ENCODE data around the gene RELT.
"Not testable (repeated sequence)": the region's sequence is repeated elsewhere in the genome, so short reads cannot be mapped to it uniquely, and the experiment has no call there.

The RELT gene

DNA sequence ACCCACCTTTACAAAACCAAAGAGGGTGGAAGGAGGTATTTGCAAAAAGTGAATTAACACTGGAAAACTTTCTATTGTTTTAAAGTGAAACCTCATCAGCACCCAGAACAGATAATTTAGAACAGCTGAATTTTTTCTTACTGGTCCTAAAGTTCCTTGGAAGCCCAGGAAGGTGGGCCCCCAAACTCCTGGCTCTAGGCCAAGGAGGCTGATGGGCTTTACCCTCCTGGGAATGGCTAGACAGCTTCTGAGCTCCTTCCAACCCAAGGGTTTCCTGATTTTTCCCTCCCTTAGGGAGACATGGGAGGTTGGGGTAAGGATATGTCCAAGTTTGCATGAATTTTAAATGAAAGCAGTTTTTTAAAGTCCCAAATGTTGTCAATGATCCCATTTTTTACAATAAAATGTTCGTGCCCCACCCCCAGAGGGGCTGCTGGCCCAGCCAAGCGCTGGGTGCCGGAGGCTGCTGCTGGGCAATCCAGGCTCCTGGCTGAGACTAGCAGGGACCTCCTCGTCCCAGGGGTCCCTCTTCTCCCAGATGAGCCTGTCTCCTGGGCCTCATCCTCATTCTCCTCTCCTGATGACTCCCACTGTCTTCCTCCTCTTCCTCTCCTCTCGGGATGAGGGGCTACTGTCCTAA lies 28.4 kb downstream of the RELT start:
- no peak for DNase-seq (ENCODE audit: low spot score)

DNA sequence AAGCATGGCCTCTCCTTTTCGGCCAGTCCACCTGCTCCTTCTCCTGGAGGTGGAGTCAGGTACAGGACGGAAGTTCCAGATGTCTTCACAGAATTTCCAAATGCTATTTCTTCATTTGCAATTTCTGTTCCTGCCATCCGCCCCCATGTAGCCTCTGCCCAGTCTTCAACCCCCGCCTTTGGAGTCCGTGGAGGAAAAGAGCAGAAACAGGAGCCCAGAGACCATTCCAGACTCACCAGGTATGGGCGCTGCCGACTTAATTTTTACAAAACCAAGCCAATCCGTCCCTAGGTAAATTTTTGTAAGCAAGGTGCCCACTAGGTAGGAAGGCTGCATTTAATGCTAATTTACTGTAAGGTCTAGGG lies 28.9 kb downstream of the RELT start:
- no peak for DNase-seq (ENCODE audit: low spot score)

DNA sequence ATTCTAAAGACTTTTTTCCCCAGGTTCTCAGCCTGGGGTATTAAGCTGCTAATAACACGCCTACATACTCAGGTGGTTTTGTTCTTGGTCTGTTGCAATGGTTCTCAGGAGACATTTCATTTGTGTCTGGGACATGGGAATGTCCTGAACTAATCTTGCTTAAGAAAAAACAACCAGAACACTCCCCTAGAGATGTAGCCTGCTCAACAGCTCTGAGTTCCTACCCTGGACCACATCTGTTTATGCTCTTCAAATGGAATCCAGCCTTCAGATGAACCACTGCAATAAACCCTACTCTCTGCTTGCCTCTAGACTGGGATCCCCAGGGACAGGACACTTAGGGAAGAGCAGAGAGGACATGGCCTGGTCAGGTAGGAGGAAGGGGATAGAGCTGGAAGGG lies 29.9 kb downstream of the RELT start:
- DNase-seq (ENCODE audit: low spot score), result no peak

- DNase-seq (ENCODE audit: low spot score), result no peak
Observed at GRCh38 chr11:73406619-73407018, 30.4 kb downstream of the RELT start.

GRCh38 chr11:73409431-73409830 lies 33.2 kb downstream of the RELT start:
- no peak for DNase-seq (ENCODE audit: low spot score)

DNA sequence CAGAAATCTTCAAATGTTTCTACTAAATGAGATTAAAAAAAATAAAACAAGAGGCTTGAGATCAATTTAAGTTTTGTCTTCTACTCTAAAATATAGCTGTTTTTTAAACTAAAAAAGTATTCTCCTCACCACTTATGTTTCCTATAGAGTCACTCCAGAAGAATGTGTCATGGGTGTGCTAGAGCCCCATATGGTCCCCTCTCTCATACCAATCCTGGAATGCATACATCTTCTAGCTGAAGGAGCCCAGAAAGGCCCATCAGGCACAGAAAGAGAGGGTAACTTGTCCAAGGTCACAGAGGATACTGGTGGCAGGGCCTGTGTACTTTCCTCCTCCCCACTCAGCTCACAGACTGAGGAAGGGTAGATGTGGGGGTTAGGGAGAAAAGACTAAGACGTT lies 34.4 kb downstream of the RELT start:
- no peak for DNase-seq (ENCODE audit: low spot score)

GRCh38 chr11:73411031-73411430 lies 34.8 kb downstream of the RELT start:
- DNase-seq (ENCODE audit: low spot score), result no peak

DNA sequence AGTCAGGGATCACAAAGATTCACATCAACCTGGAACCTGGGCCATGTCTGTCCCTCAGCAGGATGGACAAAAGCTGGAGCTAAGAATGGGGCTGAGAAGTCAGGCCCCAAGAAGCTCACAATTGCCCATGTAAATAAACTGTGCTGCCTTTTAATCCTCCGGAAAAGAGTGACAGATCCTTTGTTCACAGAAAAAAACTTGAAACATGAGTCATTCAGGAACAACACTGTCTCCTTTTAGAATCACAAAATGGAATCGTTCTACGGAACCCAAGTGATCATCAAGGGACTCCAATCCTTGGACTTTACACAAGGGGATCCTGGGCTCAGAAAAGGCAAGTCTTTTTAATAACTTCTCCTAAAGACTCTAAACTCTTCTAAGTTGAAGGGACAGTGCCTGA lies 36.1 kb downstream of the RELT start:
- no peak for DNase-seq (ENCODE audit: low spot score)

GRCh38 chr11:73413256-73413655 lies 37.1 kb downstream of the RELT start:
- DNase-seq (ENCODE audit: low spot score), result no peak

DNA sequence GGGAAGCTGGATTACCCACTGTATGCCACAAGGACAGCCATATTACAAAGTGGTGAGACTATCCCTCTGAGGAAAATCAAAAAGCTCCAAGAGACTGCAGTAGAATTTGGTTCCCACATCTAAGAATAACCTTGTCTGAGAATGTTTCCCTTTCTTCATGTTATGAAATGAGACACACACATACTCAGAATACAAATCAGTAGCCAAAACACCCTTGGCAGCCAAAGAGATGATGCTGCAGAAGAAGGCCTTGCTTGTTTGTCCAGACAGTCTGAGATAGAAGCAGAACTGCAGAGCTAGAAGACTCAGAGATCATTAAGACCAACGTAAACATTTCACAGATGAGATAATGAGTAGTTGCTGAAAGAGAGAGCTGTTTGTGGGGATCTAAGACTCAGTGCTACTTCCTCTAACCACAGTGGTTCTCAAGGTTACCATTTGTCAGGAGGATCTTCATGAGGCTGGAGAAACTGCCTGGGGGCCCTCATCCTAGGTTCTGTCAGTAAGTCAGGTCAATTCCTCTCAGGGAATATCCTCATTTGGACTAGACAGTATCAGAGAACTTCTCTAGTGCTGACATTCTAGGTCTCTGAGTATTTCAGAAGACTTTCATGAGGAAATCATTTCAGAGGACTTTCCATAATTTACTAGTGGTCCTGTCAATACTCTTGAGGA lies 38.9 kb downstream of the RELT start:
- DNase-seq (ENCODE audit: low spot score), result peak; percentile 74

DNA sequence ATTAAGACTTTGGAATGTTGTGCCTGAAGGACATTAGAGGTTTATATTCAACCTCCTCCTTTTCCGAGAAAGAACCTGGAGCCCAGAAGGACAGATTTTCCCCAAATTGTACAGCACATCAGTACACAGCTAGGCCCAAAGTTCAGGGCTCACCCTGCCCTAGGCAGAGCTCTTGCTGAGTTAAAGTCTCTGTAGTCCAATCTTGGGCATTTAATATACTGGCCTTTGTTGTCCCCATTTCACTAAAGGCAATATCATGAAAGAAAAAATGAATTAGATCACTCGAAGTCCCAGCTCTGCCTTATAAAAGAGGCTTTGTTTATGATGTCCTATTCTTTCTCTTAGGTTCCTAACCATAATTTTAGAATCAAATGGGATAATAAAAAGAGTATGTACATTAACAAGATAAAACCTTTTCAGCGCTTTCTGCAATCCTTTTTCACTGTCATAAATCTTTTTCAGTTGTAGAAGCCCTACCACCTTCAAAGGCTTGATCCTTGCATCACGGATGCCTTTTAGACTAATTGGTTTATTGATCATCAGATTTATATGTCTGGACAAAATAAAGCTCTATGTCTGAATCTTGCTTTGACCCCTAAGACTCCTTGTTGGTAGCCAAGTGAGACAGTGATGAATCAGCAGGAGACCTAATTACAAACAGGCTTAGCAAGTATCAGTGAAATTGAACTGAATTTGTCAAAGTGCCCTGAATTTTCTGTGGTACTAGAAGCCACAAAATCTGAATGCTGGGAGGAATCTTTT lies 39.8 kb downstream of the RELT start:
- DNase-seq (ENCODE audit: low spot score), result no peak

DNA sequence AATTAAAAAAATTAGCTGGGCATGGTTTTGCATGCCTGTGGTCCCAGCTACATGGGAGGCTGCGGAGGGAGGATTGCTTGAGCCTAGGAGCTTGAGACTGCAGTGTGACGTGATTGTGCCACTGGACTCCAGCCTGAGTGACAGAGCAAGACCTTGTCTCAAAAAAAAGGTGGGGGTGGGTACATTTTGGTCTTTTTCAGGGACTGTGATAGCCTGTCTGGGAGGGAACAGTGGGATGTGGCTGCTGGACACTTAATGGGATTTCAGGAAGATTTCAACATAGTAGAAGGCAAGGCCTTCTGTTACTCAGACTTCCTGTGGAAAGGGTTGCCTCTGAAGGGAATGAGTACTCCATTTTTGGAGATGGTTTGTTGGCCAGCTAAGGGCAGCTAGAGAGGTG lies 40.6 kb downstream of the RELT start:
- DNase-seq (ENCODE audit: low spot score), result no peak

- DNase-seq (ENCODE audit: low spot score), result no peak
Observed at GRCh38 chr11:73420136-73420535, 43.9 kb downstream of the RELT start.

DNA sequence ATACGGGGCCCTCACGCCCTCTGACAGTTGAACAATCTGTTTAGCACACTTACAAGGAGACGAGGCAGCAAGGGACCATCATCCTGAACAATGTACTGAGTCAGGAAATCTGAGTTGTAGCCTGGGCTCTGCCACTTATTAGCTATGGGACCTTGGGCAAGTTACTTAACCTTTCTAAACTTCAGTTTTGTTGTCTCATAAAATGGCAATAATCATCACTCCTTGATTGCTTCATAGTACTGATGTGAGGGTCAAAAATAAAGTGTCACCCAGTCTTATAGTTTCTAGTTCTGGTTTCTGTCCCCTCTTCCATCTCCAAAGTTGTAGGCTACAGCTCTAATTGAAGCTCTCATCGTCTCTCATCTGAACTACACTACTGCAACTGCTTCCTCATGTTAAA lies 46.7 kb downstream of the RELT start:
- no peak for DNase-seq (ENCODE audit: low spot score)

DNA sequence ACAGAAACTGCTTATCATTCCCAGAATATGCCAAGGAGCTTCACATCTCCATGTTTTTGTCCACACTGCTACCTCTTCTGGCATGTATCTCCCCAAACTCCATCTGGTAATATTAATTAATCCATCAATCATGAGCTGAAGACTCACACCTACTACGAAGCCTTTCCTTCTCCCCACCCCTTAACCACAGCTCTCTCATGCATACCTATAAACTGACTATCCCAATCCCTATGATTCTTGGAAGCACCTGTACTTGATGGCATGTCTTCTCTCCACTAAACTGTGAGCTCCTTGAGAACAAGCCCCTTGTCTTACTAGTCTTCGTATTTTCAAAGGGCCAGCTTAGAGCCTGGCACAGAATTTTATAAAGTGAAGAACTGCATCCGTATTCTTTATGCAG lies 47.3 kb downstream of the RELT start:
- DNase-seq (ENCODE audit: low spot score), result no peak

GRCh38 chr11:73425108-73425507 lies 48.9 kb downstream of the RELT start:
- DNase-seq (ENCODE audit: low spot score), result no peak

GRCh38 chr11:73426219-73426850 lies 50.1 kb downstream of the RELT start:
- DNase-seq (ENCODE audit: low spot score), result no peak

DNA sequence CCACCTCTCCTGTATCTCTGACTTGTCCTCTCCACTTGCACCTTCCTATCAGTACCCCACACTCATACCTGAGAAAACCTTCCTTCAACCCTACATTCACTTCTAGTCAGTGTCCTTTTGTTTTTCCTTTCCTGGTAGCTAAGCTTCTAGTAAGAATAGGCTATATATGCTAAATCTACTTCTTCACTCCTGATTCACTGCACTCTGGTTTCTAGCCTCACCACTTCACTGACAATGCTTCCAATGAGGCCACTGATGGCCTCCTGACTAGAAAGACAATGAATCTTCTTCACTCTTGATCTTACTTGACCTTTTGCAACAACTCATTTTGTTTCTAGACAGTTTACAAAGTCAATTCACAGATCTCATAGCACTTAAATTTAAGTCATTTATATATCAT lies 52.0 kb downstream of the RELT start:
- no peak for DNase-seq (ENCODE audit: low spot score)

DNA sequence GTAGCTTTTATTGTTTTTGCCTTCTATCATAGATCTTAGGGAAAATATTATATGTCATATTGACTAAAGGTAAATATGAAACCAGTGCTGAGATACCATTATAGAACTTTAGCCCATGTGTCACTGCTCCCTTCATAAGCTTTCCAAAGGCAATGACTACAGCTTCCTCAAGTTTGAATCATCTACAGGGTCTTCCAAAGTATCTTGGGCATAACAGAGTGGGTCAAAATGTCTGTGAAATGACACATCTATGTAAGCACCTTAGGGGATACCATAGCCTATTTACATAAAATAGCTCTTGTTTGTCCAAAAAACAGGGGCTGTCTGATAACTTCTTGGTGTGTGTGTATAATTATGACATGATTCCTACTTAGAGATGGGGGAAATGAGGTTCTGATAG lies 52.5 kb downstream of the RELT start:
- no peak for DNase-seq (ENCODE audit: low spot score)

GRCh38 chr11:73429121-73429750 lies 53.0 kb downstream of the RELT start:
- DNase-seq (ENCODE audit: low spot score), result no peak

DNA sequence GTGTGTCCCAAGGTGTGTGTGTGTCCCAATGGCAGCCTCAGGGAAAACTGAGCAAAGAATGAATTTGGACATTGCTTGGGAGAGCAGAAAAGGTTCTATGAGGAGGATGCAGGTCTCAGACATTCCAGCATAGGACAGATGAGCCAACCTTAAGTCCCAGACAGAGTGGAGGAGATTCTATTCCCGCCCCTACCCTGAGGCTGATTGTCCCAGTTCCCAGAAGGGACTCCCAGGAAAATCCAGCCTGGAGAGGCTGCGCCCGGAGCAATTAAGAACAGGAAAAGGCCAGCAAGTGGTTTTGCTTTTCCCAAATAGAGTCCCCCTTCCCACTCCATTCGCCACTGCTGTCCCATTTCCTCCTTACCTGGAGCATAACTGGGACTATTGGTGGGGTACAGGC lies 54.1 kb downstream of the RELT start:
- no peak for DNase-seq (ENCODE audit: low spot score)

DNA sequence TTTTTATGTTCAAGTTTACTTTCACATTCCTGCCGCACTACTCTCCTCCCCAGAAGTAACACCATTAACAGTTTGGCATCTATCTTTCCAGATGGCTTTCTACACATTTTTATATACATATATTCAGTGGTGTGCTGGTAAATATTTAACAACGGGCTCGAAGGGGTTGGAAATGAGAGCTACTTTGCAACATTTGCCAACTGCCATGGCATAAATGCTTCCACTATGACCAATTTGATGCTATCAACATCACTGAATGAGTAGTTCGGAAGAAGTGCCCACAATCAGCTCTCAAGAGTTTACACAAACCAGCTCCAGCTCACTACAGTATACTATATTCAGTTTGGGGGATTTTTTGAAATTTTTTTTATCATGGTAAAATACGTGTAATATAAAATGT lies 55.2 kb downstream of the RELT start:
- DNase-seq (ENCODE audit: low spot score), result no peak

- DNase-seq (ENCODE audit: low spot score), result not testable (repeated sequence)
Observed at GRCh38 chr11:73436859-73437258, 60.7 kb downstream of the RELT start.
